ENCODE measurements around the gene SEMA6D. TPM values are rescaled to one million over a fixed set of nuclear protein-coding genes. Genes with fewer than 3 reads are reported as not detected.

The SEMA6D gene
- total and polyA plus RNA-seq, 2 donors (not counting 3 experiments of a cell fraction or from before 2014, with no cell fraction given), result 16.3 to 22.5 TPM

DNA sequence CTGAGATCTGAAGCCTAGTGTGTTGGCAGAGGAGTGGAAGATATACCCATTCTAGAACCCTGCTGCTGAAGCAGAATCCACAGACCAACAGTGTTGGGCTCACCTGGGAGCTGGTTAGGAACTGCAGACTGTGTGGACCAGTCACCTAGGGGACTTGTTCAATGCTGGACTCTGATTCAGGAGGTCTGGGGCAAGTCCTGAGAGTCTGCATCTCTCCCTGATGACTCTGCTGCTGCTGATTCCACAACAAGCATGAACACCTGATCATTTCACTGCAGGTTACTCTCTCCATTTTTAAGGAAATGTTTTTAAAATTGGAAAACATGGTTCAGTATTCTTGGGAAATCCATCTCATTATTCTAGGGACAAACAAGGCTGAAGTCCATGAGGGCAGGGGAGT, 84.9 kb downstream of the SEMA6D start:
- H4K20me1 ChIP-seq (replicated peaks; ENCODE audit: control insufficient read depth, extremely low read depth, insufficient read depth, low read length), result no peaks in the 10 kb centered on the region
- H3K4me1 ChIP-seq (ENCODE audit: control insufficient read depth, extremely low read depth, insufficient read depth, low read length), result no peaks in the 10 kb centered on the region
- dilution Hi-C loops (cut with MboI; ENCODE audit: extremely low pct_ligation_motif_present, low sequenced_read_pairs) (no loop called here), intact Hi-C loops (cut with micrococcal nuclease) (no loop called here)
- ChIA-PET POLR2A (no interaction called here), CTCF (interaction anchor here (0.5 kb wide), 1 partner anchor 1661 kb away, joined by 3 read pairs; no protein-coding TSS in a partner anchor)
- BruUV-seq (replicated peaks), result no TSS peak
- H3K27ac ChIP-seq (ENCODE audit: insufficient read depth, low read depth, low read length), result no peak overlapping the region
- H2AFZ ChIP-seq (ENCODE audit: low read depth, low read length), result no peak overlapping the region
- no peak overlapping the region for H3K9ac ChIP-seq (replicated peaks; ENCODE audit: extremely low read depth, insufficient read depth, low read length)
- no peak overlapping the region for H3K4me3 ChIP-seq (replicated peaks in 1 of 3; ENCODE audit: insufficient read depth in 1 of 3, low read depth in 1 of 3, low read length in 3 of 3)
- no peak for DNase-seq (ENCODE audit: low read depth, low spot score)
- no peaks in the 10 kb centered on the region for H3K9me3 ChIP-seq (replicated peaks; ENCODE audit: control insufficient read depth, insufficient read depth, low read length)
- FAIRE-seq, result no peak
- no peak overlapping the region for H3K4me2 ChIP-seq (ENCODE audit: insufficient read depth, low read length)
- no peak for TF ChIP-seq GATA2 (IDR thresholded peaks at IDR 0.05; ENCODE audit: insufficient read depth, insufficient read length, low read depth, low read length)
- H3K9me1 ChIP-seq (replicated peaks; ENCODE audit: control insufficient read depth, extremely low read depth, insufficient read depth, low read length), result no peaks in the 10 kb centered on the region
- H3K79me2 ChIP-seq (ENCODE audit: control insufficient read depth, insufficient read depth, low read length), result no peaks in the 10 kb centered on the region
- H3K36me3 ChIP-seq (ENCODE audit: control insufficient read depth in 2 of 2, extremely low read depth in 1 of 2, insufficient read depth in 2 of 2, low read length in 2 of 2), result no peaks in the 10 kb centered on the region
- H3K27me3 ChIP-seq (ENCODE audit: control insufficient read depth in 2 of 2, insufficient read depth in 2 of 2, low read length in 2 of 2), result no peaks in the 10 kb centered on the region

- POLR2A ChIA-PET, result no interaction called here
- CTCF ChIA-PET, result no interaction called here
- intact Hi-C loops (cut with micrococcal nuclease), result no loop called here
Measured at GRCh38 chr15:47803767-47804166, 86.5 kb downstream of the SEMA6D start.

More at GRCh38 chr15:47803767-47804166, 86.5 kb downstream of the SEMA6D start:
- Histone ChIP-seq H3K36me3 (ENCODE audit: control insufficient read depth in 2 of 2, extremely low read depth in 1 of 2, insufficient read depth in 2 of 2, low read length in 2 of 2) (no peaks in the 10 kb centered on the region), H4K20me1 (replicated peaks; ENCODE audit: control insufficient read depth, extremely low read depth, insufficient read depth, low read length) (no peaks in the 10 kb centered on the region), H3K9me1 (replicated peaks; ENCODE audit: control insufficient read depth, extremely low read depth, insufficient read depth, low read length) (no peaks in the 10 kb centered on the region), H3K27ac (ENCODE audit: insufficient read depth, low read depth, low read length) (no peak overlapping the region), H3K79me2 (ENCODE audit: control insufficient read depth, insufficient read depth, low read length) (no peaks in the 10 kb centered on the region), H3K4me3 (replicated peaks in 1 of 3; ENCODE audit: insufficient read depth in 1 of 3, low read depth in 1 of 3, low read length in 3 of 3) (no peak overlapping the region), H3K9ac (replicated peaks; ENCODE audit: extremely low read depth, insufficient read depth, low read length) (no peak overlapping the region), H3K4me2 (ENCODE audit: insufficient read depth, low read length) (no peak overlapping the region), H3K4me1 (ENCODE audit: control insufficient read depth, extremely low read depth, insufficient read depth, low read length) (no peaks in the 10 kb centered on the region), H3K9me3 (replicated peaks; ENCODE audit: control insufficient read depth, insufficient read depth, low read length) (no peaks in the 10 kb centered on the region), H2AFZ (ENCODE audit: low read depth, low read length) (no peak overlapping the region), H3K27me3 (ENCODE audit: control insufficient read depth in 2 of 2, insufficient read depth in 2 of 2, low read length in 2 of 2) (no peaks in the 10 kb centered on the region)
- DNase-seq (ENCODE audit: low read depth, low spot score), result no peak
- dilution Hi-C loops (cut with MboI; ENCODE audit: extremely low pct_ligation_motif_present, low sequenced_read_pairs), result no loop called here
- FAIRE-seq, result no peak
- BruUV-seq (replicated peaks), result no TSS peak
- TF ChIP-seq GATA2 (IDR thresholded peaks at IDR 0.05; ENCODE audit: insufficient read depth, insufficient read length, low read depth, low read length) (no peak), POLR2AphosphoS5 (IDR thresholded peaks at IDR 0.05; ENCODE audit: insufficient read depth, low read depth, low read length) (no peak), MYC (IDR thresholded peaks at IDR 0.05; ENCODE audit: low read depth, low read length) (no peak), JUN (IDR thresholded peaks at IDR 0.05; ENCODE audit: borderline replicate concordance, insufficient read depth, insufficient read length, low read depth) (no peak), POLR2A (IDR thresholded peaks at IDR 0.05; ENCODE audit: low read depth, low read length) (no peak), FOS (IDR thresholded peaks at IDR 0.05; ENCODE audit: borderline replicate concordance, insufficient read depth, low read length) (no peak), EZH2 (IDR thresholded peaks at IDR 0.05; ENCODE audit: borderline replicate concordance, low read depth, low read length, severe bottlenecking) (no peak)
- TF ChIP-seq, protein P1, sequence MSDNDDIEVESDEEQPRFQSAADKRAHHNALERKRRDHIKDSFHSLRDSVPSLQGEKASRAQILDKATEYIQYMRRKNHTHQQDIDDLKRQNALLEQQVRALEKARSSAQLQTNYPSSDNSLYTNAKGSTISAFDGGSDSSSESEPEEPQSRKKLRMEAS (IDR thresholded peaks at IDR 0.05; ENCODE audit: insufficient read depth, insufficient read length), result no peak
- TF ChIP-seq, protein P2, sequence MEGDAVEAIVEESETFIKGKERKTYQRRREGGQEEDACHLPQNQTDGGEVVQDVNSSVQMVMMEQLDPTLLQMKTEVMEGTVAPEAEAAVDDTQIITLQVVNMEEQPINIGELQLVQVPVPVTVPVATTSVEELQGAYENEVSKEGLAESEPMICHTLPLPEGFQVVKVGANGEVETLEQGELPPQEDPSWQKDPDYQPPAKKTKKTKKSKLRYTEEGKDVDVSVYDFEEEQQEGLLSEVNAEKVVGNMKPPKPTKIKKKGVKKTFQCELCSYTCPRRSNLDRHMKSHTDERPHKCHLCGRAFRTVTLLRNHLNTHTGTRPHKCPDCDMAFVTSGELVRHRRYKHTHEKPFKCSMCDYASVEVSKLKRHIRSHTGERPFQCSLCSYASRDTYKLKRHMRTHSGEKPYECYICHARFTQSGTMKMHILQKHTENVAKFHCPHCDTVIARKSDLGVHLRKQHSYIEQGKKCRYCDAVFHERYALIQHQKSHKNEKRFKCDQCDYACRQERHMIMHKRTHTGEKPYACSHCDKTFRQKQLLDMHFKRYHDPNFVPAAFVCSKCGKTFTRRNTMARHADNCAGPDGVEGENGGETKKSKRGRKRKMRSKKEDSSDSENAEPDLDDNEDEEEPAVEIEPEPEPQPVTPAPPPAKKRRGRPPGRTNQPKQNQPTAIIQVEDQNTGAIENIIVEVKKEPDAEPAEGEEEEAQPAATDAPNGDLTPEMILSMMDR (IDR thresholded peaks at IDR 0.05; ENCODE audit: extremely low read depth in 1 of 2, insufficient read depth in 1 of 2, low read depth in 1 of 2, low read length in 2 of 2), result no peak

Data from endothelial cell of umbilical vein (primary cell).